Vagina (tissue), 2 donors: ENCODE results near the gene ALOX12B. TPM values are rescaled to one million over a fixed set of nuclear protein-coding genes. Genes with fewer than 3 reads are reported as not detected.

Experiments
- DNase-seq, 2 donors: peaks; one replicate each; pipeline ENCODE4 v3.0.0-alpha.2; 2017; ENCODE audit errors: extremely low spot score in 2 of 2
- H3K27ac ChIP-seq: fragments of 200-600 bp; sonication (generic); one replicate; pipeline ENCODE4 v1.5.1; 2019
- H3K27me3 ChIP-seq: fragments of 200-600 bp; sonication (generic); one replicate; pipeline ENCODE4 v1.5.1; 2019
- H3K36me3 ChIP-seq, 2 donors: fragments of 200-600 bp; sonication (generic); one replicate each; pipeline ENCODE4 v1.5.1; 2017 to 2019
- H3K4me1 ChIP-seq: fragments of 200-600 bp; sonication (generic); one replicate; pipeline ENCODE4 v1.5.1; 2019
- H3K4me3 ChIP-seq, 2 donors: fragments of 200-600 bp; sonication (generic); 1 replicate in 1 of 2; 2 replicates in 1 of 2; pipeline ENCODE4 v1.5.1; 2016 to 2019
- H3K9me3 ChIP-seq: fragments of 200-600 bp; sonication (generic); one replicate; pipeline ENCODE4 v1.5.1; 2019
- CTCF ChIP-seq, 3 experiments: fragments of 450-650 bp in 2 of 3; fragments of 200-600 bp in 1 of 3; sonication (generic) in 1 of 3; IDR thresholded peaks; one replicate each; pipeline ENCODE4 v1.5.1; 2017 to 2019; ENCODE audit warnings: antibody characterized with exemption in 3 of 3, mild to moderate bottlenecking in 2 of 3, moderate library complexity in 2 of 3
- POLR2A ChIP-seq, 2 donors: fragments of 450-650 bp; IDR thresholded peaks; one replicate each; pipeline ENCODE4 v1.6.1; 2017; ENCODE audit warnings: antibody characterized with exemption in 2 of 2, mild to moderate bottlenecking in 2 of 2, moderate library complexity in 2 of 2
- POLR2AphosphoS5 ChIP-seq, 2 donors: sonication (generic); formaldehyde crosslinking; IDR thresholded peaks; one replicate each; pipeline ENCODE4 v1.9.0; 2017; ENCODE audit warnings: antibody characterized with exemption in 2 of 2, mild to moderate bottlenecking in 2 of 2, low read depth in 1 of 2; ENCODE audit not compliant: insufficient read depth in 1 of 2
- intact Hi-C: fragments of 100-400 bp; cut with DNase I; formaldehyde crosslinking; loops from one replicate; pipeline ENCODE4 v1.15.1; 2023
- total RNA-seq: library from RNA; depleted of rRNA; stranded (reverse); fragments of >200 nt; gene quantifications from one replicate; pipeline ENCODE4 v1.2.3, GENCODE V29; 2016

Gene ALOX12B
- total RNA-seq, 1 donor from 2014 or later, result 15.0 TPM

- Histone ChIP-seq H3K36me3 (no peaks in the 10 kb centered on the region), H3K4me1 (no peaks in the 10 kb centered on the region), H3K9me3 (no peaks in the 10 kb centered on the region), H3K4me3 (no peak overlapping the region), H3K27ac (no peak overlapping the region), H3K27me3 (no peaks in the 10 kb centered on the region)
- intact Hi-C loops, result loop anchor here (10.0 kb wide), 1 partner anchor 198 kb away; the partner anchor contains the start of gene SLC25A35
- DNase-seq, result no peak
- no peak for TF ChIP-seq CTCF (IDR thresholded peaks at IDR 0.05)
- TF ChIP-seq POLR2A (IDR thresholded peaks at IDR 0.05), result no peak
- no peak for TF ChIP-seq POLR2AphosphoS5 (IDR thresholded peaks at IDR 0.05; ENCODE audit: insufficient read depth in 1 of 2, low read depth in 1 of 2)
Observed at GRCh38 chr17:8096541-8096940, 9.0 kb upstream of the ALOX12B start.

- Histone ChIP-seq H3K9me3 (no peaks in the 10 kb centered on the region), H3K27me3 (no peaks in the 10 kb centered on the region), H3K4me1 (no peaks in the 10 kb centered on the region), H3K36me3 (no peaks in the 10 kb centered on the region), H3K4me3 (no peak overlapping the region), H3K27ac (no peak overlapping the region)
- intact Hi-C loops, result loop anchor here (10.0 kb wide), 1 partner anchor 199 kb away; the partner anchor contains the start of gene SLC25A35
- DNase-seq, result no peak
- TF ChIP-seq CTCF (IDR thresholded peaks at IDR 0.05) (no peak), POLR2AphosphoS5 (IDR thresholded peaks at IDR 0.05; ENCODE audit: insufficient read depth in 1 of 2, low read depth in 1 of 2) (no peak), POLR2A (IDR thresholded peaks at IDR 0.05) (no peak)
Observed at GRCh38 chr17:8095361-8095760, 7.8 kb upstream of the ALOX12B start.

GRCh38 chr17:8091033-8091687 lies 3.6 kb upstream of the ALOX12B start:
- no peaks in the 10 kb centered on the region for H3K36me3 ChIP-seq

GRCh38 chr17:8089728-8090127 lies 2.2 kb upstream of the ALOX12B start:
- H3K4me1 ChIP-seq, result no peaks in the 10 kb centered on the region
- no peak overlapping the region for H3K27ac ChIP-seq
- intact Hi-C loops, result loop anchor here (10.0 kb wide), 1 partner anchor 205 kb away; the partner anchor contains the start of gene SLC25A35
- H3K9me3 ChIP-seq, result no peaks in the 10 kb centered on the region
- no peaks in the 10 kb centered on the region for H3K36me3 ChIP-seq
- no peak for TF ChIP-seq POLR2AphosphoS5 (IDR thresholded peaks at IDR 0.05; ENCODE audit: insufficient read depth in 1 of 2, low read depth in 1 of 2)
- TF ChIP-seq POLR2A (IDR thresholded peaks at IDR 0.05), result no peak
- no peak for TF ChIP-seq CTCF (IDR thresholded peaks at IDR 0.05)
- no peaks in the 10 kb centered on the region for H3K27me3 ChIP-seq
- no peak overlapping the region for H3K4me3 ChIP-seq
- DNase-seq, result no peak

More at GRCh38 chr17:8091033-8091687, 3.6 kb upstream of the ALOX12B start:
- H3K4me3 ChIP-seq, result no peak overlapping the region
- no peaks in the 10 kb centered on the region for H3K9me3 ChIP-seq
- TF ChIP-seq POLR2AphosphoS5 (IDR thresholded peaks at IDR 0.05; ENCODE audit: insufficient read depth in 1 of 2, low read depth in 1 of 2) (no peak), POLR2A (IDR thresholded peaks at IDR 0.05) (no peak), CTCF (IDR thresholded peaks at IDR 0.05) (no peak)
- no peak for DNase-seq
- no peaks in the 10 kb centered on the region for H3K4me1 ChIP-seq
- H3K27ac ChIP-seq, result no peak overlapping the region
- intact Hi-C loops, result loop anchor here (10.0 kb wide), 1 partner anchor 204 kb away; the partner anchor contains the start of gene SLC25A35
- H3K27me3 ChIP-seq, result no peaks in the 10 kb centered on the region

- H3K9me3 ChIP-seq, result no peaks in the 10 kb centered on the region
- H3K36me3 ChIP-seq, result no peaks in the 10 kb centered on the region
- H3K4me3 ChIP-seq, result no peak overlapping the region
- H3K27me3 ChIP-seq, result no peaks in the 10 kb centered on the region
- H3K27ac ChIP-seq, result no peak overlapping the region
- no peaks in the 10 kb centered on the region for H3K4me1 ChIP-seq
- intact Hi-C loops, result no loop called here
- TF ChIP-seq POLR2AphosphoS5 (IDR thresholded peaks at IDR 0.05; ENCODE audit: insufficient read depth in 1 of 2, low read depth in 1 of 2) (no peak), POLR2A (IDR thresholded peaks at IDR 0.05) (no peak), CTCF (IDR thresholded peaks at IDR 0.05) (no peak)
- DNase-seq, result no peak
Observed at GRCh38 chr17:8087952-8088230, 375 bp upstream of the ALOX12B start.
